ENCODE data around the gene ANKRD39.
A peak's percentile ranks its signal among the peaks of the same experiment; 100 is the strongest.
"Not testable (repeated sequence)": the region's sequence is repeated elsewhere in the genome, so short reads cannot be mapped to it uniquely, and the experiment has no call there.

ANKRD39 gene

DNA sequence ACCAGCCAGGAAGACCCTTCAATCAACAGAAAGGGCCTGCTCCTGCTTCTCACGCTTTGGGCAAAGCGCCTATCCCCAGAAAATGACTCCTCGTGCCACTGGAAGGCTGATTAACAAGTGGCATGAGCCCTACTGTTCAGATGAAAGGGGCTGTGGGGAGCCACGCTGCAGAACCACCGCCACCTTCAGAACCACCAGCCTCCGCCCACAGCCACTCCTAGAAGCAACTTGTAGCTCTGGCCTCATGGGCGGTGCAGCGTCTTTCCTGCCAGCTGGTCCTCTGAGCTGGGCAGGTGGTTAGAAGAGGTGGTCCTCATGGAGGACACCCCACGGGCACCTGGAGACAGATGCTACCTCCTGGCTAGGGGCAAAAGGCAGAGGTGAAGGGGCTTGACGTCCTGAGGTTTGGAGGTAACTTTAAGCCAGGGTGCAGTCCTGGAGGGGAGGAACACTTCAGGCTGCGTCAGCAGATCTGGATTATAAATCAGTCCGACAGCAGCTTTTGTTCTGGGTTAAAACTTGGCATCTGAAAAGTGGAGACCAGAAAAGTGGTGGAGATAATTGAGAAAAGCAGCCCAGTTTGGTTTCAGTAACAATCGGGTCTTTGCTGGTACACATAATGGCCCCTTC lies 12.9 kb upstream of the ANKRD39 start:
- DNase-seq: no peak

DNA sequence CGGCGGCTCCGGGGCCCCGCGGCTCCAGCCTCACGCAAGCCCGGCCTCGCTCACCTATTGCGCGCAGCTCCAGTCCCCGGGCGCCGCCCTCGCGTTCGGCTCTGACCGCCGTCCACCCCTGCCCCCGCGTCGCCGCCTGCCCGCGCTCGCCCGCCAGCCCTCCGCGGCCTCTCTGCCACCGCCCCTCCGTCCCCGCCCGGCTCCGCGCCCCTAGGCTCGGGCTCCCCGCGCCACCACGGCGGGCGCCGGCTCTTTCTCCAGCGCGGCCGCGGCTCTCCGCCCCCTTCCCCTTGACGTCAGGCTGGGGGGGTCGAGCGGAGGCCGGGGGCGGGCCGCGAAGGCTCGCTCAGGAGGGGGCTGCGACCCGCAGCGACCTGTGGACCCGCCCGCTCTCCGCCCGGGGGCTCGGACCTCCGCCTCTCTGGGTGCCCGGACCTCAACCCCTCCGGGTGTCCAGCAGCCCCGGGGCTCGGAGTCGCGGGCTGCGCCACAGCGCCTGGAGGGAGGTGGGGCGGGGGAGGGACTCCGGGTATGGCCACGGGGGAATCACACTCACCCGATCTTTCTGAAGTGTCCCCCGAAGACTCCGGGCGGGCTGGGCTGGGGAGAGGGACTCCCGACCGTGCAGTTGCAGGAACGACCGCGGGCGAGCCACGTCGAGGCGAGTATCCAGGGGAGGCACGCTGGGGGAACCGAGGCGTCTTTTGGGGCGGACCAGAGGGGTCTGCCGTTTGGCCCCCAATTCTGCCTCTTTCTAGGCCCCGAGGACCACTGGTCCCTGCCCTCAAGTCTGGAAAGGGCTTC lies 12.2 kb upstream of the ANKRD39 start, which contains the start of gene SEMA4C:
TSS of gene SEMA4C (minus strand) at position 259 of the 804 bp plus-strand sequence. CDS start 2,194 bp downstream, outside the sequence.
- no peak for DNase-seq

DNA sequence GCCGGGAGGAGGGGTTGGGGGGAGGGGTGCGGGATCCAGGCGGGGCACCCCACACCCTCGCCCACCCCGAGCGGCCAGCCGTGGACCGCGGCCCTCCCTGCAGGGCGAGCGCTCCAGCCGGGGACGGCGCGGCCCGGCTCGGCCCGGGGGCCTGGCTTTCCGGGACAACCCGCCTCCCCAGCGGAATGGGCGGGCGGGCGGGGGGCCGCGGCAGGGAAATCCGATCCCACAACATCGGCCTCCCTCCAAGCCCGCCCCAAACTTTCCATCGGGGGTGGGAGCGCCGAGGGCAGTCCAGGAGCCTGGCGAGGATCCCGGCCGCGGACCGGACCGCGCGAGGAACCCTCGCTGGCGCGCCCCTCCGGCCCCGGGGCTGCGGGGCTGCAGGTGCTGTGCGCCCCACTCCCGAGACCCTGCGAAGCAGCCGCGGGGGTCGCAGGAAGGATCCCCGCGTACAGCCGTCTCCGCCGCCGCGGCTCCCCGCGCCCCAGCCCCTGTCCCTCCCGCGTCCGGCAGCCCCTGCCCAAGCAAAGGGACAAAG lies 11.5 kb upstream of the ANKRD39 start:
- peak; percentile 26 for DNase-seq

DNA sequence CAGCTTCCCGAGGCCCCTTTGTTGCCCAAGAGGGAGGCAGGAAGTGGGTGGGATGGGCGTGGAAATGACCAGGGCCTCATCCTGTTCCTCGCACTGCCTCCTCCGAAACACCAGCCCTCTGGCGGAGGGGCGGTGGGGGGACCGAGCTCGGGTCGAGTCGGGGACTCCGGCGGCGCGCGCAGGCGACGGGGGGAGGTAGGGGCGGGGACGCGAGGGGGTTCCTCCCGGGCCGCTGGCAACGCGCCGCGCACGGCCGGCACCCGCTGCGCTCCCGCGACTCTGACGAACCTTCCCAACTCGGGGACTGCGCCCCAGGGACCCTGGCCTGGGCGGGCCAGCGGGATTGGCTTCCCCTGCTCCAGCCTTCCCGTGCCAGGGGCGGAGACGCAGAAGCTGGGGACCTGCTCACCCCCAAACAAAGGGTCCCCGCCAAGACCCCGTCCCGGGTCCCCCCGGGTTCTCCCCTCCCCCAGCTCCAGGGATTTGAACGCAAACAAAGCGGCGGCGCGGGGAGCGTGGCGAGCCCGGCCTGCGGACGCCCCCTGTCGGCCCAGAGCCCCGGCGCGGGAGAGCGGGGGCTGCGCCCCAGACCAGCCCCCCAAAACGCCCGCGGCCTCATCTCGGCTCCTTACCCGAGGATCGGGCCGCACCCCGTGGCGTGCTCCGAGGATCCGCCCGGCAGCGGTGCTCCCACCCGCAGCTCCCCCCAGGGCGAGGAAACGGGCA lies 10.9 kb upstream of the ANKRD39 start:
- peak; percentile 82 for DNase-seq

DNA sequence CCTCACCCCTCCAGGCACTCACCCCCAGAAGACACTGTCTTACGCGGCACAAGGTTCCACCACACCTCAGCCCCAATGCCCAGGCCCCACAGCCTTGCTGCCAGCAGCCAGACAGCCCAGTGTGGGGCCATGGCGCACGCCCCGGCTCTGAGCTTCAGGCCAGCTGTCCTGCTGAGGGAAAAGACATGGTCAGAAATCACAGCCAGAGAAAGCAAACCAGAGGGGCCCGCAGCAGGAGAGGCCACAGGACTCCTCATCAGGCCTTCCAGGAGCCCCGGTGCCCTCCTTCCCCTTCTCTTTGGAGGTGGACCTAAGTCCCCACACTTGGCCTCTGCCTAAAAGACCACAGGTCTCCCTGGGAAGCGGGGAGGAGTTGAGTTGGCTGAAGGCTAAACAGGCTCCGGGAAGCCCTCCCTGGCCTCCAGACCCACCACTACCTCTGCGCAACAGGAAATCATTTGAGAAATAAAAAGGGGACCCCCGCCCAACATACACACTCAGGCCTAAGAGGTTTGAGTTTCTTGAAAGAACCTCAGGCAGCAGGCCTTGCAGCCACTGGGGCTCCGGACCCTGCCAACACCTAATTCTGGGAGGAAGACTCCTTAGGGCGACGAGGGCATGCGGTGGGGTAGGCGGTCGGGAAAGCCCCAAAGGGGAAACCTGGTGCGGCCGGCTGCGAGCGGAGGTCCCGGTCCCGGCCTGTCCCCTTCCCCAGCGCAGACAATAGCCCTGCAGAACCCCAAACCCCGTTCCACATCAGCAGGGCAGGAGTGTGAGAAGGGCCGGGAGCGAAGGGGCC lies 10.1 kb upstream of the ANKRD39 start:
- no peak for DNase-seq

DNA sequence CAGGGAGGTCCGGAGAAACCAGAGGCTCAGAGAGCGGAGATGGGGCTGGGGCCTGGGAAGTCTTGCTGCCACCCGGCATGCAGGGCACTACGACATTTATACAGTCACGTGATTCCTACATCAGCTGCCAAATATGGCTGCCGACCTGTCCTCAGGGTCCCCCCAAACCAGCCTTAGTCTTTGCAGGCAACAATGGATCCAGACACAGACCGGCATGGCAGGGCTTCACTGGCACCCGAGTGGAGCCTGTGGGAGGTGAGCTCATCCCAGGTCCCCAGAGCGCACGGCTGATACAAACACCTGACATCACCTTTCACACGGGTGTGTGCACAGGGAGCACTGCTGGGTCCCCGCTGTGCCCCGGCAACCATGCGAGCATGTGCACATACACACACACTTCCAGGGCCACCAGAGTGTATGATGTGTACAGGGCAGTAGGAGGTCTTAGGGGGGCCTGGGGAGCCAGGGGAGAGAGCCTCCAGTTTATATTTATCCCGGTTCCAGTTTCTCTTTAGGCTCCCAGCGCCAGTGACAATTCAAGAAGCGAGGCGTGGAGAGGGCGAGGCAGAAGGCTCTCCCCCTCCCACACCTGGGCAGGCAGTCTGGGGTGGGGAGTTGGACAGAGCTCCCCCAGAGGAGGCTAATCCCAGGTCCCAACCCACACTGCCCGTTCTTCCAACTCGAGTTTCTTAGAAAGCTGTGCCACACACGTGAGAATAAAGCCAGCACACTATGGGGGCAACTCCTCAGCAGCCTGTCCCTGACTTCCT lies 9.4 kb upstream of the ANKRD39 start:
- no peak for DNase-seq

DNA sequence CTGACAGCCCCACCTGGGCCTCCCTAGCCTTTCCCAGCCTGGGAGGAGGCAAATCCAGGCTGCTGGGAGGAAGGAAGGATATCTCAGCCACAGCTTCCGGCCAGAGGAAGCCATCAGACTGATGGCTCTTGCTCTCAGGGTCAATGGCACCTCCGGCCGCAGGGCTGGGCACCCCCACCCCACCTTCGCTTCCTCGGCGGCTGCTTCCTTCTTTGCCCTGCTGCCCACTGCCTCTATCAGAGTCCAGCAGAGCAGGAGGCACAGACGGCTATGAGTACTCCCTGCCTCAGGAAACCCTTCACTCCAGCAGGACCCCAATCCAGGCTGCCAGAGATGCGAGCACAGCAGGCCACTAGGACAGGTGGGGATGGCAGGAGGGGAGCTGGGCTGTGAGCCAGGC lies 8.8 kb upstream of the ANKRD39 start:
- no peak for DNase-seq

DNA sequence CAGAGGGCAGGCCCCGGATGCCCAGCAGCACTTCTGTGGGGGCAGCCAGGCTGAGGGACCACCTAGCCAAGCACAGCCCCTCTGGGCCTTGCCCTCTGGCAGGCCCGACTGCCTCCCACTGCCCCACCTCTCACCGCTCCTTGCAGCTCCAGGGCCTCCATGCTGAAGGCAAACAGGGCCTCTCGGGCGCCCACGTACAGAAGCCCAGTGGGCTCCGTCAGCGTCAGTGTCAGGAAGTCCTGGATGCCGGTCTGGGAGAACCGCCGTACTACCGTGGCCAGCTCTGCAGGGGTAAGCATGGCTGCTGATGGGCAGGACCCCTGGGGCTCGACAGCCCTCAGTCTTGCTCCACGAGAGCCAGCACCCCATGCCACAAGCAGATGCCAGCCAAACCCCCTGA lies 8.3 kb upstream of the ANKRD39 start:
- no peak for DNase-seq

DNA sequence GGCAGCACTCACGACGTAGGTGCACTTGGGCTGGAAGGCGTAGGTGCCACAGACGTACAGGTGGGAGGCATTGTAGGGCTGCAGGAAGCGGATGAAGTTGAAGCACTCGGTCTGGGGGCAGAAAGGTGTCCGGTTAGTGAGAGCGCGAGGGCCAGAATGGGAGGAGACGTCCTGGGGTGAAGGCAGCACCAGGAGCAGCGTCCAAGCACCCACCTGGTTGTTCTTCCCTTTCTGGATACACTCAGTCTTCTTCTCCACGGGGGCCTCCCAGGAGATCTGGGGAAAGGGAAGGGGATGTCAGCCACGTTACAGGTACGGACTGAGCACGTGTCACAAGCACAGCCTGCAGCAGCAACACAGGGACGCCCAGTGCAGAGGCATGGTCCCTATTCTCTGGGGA lies 7.8 kb upstream of the ANKRD39 start:
- DNase-seq: no peak

DNA sequence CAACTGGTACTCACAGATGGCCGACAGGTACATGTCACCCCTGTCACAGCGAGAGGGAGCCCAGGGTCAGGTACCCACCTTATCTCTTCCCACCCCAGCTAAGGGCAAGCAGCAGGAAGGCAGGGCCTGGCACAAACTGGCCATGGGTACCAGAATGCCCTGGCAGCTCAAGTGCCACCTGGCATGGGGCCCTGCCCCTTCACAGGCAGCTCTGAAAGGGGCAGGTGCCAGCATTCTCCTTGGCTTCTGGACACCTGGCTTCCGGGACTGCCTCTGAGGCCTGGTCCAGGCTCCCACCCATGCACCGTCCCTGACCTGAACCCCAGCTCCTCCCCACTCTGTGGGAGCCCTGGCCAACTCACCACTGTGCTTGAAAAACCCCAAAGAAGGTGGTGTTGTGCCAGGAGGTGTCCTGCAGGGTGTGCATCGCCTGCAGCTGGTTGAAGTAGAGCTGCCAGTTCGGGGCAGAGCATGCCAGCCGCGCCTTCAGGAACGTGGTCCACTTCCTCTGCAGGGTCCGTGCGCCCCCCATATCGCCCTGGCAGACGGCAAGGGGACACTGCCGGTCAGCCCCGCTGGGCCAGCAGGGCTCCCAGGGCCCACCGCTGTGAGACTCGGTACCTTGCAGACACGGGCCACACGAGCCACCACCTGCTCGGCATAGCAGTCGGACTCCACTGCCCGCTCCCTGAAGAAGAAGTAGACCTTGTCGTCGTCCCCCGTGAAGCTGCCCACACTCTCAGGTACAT lies 6.7 kb upstream of the ANKRD39 start:
- no peak for DNase-seq

DNA sequence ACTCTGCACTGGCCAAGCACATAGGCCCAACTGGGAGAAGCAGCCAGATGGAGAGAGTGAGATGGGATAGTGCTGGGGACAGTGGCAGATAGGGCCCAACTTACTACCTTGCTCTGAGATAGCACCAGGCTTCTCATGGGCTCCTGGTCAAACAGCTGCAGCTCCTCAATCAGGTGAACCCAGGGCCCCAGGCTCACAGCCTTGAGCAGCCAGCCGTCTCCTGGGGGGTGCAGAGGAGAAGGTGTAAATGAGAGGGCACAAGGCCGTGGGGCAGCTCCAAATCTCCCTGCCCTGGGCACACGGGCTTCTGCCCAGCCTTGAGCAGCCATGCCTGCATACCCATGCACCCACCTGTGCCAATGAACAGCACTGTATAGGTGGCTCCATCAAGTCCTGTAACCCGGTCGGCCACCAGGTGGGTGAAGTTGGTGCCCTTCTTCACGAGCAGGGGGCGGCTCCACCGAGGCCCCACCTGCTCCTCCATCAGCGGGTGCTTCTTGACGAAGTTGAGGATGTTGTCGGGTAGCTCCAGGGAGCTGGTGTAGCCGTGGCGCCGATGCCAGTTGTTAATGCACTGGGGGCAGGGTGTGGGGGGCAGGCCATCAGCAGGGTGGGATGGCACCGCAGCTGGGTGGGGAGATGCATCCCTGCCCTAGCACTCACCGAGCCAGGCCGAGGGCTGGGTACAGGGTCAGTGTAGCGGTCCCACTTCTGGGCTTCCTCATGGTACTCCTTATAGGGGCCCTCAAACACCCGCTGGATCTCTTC lies 5.9 kb upstream of the ANKRD39 start:
- no peak for DNase-seq

DNA sequence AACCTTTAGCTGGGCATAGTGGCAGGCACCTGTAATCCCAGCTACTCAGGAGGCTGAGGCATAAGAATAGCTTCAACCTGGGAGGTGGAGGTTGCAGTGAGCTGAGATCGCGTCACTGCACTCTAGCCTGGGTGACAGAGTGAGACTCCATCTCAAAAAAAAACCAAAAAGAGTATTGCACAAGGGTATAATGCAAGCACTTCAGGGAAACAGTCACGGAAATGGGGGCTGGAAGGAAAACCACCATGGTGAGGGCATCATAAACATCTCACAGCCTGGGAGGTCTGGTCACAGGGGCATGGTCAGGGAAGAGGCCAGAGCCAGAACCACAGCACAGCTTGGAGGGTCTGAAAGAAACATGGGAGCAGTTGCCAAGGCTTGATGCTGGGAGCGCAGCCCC lies 5.2 kb upstream of the ANKRD39 start:
- DNase-seq: not testable (repeated sequence)

DNA sequence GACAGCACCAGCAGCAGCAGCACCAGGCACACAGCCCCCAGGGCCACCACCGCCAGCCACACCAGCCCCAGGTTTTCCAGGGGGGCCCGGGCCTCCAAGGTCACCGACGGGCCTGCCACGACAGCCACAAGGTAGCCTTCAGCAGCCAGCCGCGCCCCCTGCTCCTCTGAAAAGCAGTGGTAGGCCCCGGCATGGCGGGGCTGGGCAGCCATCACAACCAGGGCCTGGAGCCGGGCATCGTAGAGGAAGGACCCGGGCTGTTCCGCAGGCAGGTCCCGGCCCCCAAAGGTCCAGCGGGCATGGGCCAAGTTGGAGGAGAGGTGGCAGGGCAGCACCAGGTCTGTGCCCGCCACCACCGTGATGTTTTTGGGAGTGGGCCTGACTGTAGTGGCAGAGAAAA lies 3.3 kb upstream of the ANKRD39 start:
- no peak for DNase-seq

DNA sequence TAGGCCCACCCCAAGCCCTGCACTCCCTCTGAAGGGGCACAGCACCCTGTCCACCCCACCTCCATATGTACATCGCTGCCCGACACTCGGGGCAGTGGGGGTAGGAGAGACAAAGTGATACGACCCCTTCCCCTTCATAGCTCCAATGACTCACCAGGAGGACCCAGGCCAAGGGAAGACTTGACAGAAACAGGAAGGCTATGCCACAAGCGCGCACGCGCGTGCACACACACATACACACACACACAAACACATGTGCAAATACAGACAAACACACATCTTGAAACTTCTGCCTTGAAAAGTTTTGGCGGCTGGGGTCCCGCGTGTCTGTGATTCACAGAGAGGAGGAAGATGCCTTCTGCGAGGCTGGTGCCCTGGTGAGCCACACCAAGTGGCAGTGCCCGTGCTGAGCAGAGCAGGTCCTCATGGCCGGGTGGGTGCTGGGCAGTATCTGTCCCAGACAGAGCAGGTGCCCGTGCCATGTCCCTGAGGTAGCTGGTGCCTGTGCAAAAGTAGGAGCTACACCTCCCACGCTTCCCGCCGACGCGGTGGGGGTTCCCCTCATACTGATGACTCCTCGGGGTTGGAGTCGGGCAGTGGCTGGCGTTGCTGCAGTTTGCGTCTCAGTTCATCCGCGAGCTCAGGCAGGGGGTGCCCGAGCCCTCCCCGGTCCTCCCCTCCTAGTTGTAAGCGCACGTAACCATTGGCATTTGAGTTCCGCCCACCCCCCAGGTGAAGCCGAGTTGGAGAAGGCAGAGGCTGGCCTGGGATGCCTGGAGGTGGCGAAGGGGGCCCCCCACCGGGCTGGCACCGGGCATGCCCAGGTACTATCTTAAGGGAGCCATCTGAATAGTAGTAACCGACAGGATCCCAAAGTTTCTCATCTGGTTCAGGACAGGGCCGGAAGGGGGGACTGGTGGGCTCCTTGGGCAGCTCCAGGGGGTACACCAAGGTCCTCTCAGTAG lies 2.5 kb upstream of the ANKRD39 start:
- DNase-seq: no peak

DNA sequence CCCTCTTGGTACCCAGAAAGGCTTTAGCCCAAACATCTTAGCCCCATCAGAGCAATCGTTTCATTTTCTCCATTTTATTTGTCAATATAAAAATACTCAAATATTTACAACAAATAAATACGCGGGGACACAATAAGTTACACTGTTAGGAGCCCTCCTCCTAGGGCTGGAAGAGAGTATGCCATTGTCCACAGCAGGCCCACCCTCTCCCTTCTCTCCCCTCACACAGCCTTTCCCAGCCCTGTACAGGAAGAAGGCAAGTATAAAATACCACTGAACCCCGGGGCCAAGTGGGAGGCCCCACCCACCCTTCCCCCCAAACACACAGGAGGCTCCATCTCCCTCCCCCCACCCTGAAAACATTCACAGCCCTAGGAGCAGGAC lies 1.9 kb upstream of the ANKRD39 start:
- DNase-seq: no peak

DNA sequence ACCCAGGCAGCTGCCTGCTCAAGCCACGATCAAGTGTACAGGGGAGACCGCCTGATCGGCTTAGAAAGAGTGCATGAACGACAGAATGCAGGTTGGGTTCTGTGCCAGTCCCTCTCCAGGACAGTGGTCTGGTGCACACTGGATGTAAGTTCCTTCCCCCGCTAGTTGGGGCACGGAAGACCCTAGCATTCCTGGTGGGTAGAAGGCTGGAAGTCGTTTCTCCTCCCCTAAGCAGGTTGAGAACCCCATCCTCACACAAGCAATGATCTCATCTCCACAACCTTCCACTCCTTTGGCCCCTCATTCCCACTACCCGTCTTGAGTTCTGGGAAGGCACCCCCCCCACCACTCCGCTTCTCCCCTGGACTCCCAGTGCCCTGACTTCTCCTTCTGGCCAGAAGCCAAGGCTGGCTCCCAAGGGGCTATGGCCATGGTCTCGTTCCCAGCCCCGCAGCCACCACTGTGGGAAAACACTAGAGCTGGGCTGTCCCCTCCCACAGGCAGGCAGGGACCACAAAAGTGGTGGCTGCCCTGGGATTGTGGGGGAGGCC lies 1.4 kb upstream of the ANKRD39 start:
- DNase-seq: no peak

DNA sequence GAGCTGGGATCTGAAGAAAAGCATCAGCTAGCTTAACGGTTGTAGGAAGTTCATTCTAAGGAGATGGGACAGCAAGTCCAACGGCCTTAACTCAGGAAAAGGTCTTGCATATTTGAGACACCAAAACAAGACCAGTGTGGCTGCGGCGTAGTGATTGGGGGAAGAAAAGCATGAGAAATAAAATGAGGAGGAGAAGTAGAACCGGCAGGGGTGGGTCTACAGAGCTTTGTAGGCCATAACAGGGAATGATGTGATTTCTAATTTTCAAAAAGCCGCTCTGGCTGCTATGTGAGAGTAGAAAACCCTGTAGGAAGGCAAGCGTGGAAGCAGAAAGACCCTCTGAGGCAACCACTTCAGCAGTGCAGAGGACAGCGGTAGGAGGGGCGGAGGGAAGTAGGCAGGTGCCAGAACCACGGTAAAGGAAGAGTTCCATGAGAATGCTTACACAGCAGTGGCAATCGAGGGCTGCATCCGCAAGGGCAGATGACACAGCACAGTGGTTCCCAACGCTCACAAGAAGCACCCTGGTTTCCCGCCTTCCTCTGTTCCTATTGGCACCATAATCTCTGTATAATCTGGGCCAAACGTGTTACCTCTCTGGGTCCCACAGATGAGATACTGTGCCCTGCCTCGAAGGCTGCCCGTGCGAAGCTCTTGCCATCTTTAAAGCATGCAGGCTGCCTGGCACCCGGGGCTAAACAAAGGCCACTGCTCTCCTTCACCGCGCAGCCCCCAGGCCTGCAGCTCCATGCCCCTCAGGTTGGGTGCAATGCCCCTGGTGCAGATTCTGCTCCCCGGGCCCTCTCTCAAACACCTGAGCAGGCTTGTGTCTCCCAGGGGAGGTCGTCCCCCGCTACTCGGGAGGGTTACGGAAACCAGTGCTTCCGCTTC lies 795 bp downstream of the ANKRD39 start:
- no peak for DNase-seq

DNA sequence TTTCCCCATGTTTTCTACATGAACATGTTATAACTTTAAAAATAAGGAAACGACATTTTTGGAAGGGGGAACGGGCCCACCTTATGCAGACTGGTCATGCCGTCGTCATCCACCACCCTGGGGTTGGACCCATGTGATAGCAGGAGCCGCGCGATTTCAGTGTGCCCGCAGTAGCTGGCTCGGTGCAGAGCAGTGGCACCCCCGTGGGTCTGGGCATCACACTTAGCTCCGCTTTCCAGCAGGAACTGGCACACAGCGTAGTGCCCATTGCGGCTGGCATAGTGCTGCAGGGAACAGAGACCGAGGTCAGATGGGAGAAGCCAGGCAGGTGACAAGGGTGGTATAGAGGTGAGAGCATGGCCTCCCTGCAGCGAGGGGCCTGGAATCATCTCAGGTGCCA lies 4.5 kb downstream of the ANKRD39 start:
- no peak for DNase-seq

Measured in amniotic stem cell (primary cell).